Glutamatergic neuron (in vitro differentiated cells): Measurements from ENCODE around the gene DOP1B. TPM values are rescaled to one million over a fixed set of nuclear protein-coding genes. Genes with fewer than 3 reads are reported as not detected.

ENCODE experiments used
- DNase-seq: peaks from one replicate; pipeline ENCODE4 v3.0.0; 2022
- H3K27ac Mint-ChIP-seq: one replicate; pipeline ENCODE4 v1.8.0; 2020; ENCODE audit warnings: mild to moderate bottlenecking, mixed read lengths, inconsistent platforms; ENCODE audit not compliant: unreplicated experiment
- H3K27me3 Mint-ChIP-seq: one replicate; pipeline ENCODE4 v1.8.0; 2020; ENCODE audit warnings: mild to moderate bottlenecking, moderate library complexity, mixed read lengths, inconsistent platforms; ENCODE audit not compliant: unreplicated experiment
- H3K36me3 Mint-ChIP-seq: one replicate; pipeline ENCODE4 v1.8.0; 2020; ENCODE audit warnings: mild to moderate bottlenecking, mixed read lengths, inconsistent platforms; ENCODE audit not compliant: unreplicated experiment
- H3K4me1 Mint-ChIP-seq: one replicate; pipeline ENCODE4 v1.8.0; 2020; ENCODE audit warnings: mild to moderate bottlenecking, low read depth, mixed read lengths, inconsistent platforms; ENCODE audit not compliant: unreplicated experiment
- H3K4me3 Mint-ChIP-seq: one replicate; pipeline ENCODE4 v1.8.0; 2020; ENCODE audit warnings: mild to moderate bottlenecking, mixed read lengths, inconsistent platforms; ENCODE audit not compliant: unreplicated experiment
- H3K9me3 Mint-ChIP-seq: one replicate; pipeline ENCODE4 v1.8.0; 2020; ENCODE audit warnings: mild to moderate bottlenecking, moderate library complexity, mixed read lengths, inconsistent platforms; ENCODE audit not compliant: unreplicated experiment
- CTCF ChIP-seq: fragments of 200-600 bp; sonication (generic); IDR thresholded peaks from one replicate; pipeline ENCODE4 v1.5.0; 2021; ENCODE audit not compliant: partially characterized antibody, unreplicated experiment
- total RNA-seq: library from RNA; stranded (reverse); fragmentation: NEBNext Ultra II Directional; extraction: Animal tissue kit (Norgen Biotek cat#: 25700); gene quantifications from one replicate; pipeline ENCODE4 v1.2.1, GENCODE V29; 2021; ENCODE audit not compliant: unreplicated experiment

The DOP1B gene
- total RNA-seq, 1 donor from 2014 or later: 37.8 TPM

GRCh38 chr21:36183144-36183795 lies 26.6 kb downstream of the DOP1B start:
- no peaks in the 10 kb centered on the region for H3K4me1 Mint-ChIP-seq
- TF ChIP-seq CTCF: no peak
- no peak overlapping the region for H3K4me3 Mint-ChIP-seq
- DNase-seq: no peak
- H3K36me3 Mint-ChIP-seq: peaks cover 6% of the 10 kb centered on the region
- H3K9me3 Mint-ChIP-seq: no peaks in the 10 kb centered on the region
- H3K27me3 Mint-ChIP-seq: peaks cover under 1% of the 10 kb centered on the region
- no peak overlapping the region for H3K27ac Mint-ChIP-seq

- Mint-ChIP-seq H3K9me3 (no peaks in the 10 kb centered on the region), H3K27ac (no peak overlapping the region), H3K4me3 (no peak overlapping the region), H3K27me3 (peaks cover 3% of the 10 kb centered on the region), H3K36me3 (no peaks in the 10 kb centered on the region), H3K4me1 (no peaks in the 10 kb centered on the region)
- DNase-seq: no peak
- no peak for TF ChIP-seq CTCF
Observed at GRCh38 chr21:36184545-36184944, 27.9 kb downstream of the DOP1B start.

- no peak for TF ChIP-seq CTCF
- no peak overlapping the region for H3K4me3 Mint-ChIP-seq
- no peak for DNase-seq
- no peaks in the 10 kb centered on the region for H3K4me1 Mint-ChIP-seq
- no peak overlapping the region for H3K27ac Mint-ChIP-seq
- no peaks in the 10 kb centered on the region for H3K36me3 Mint-ChIP-seq
- H3K9me3 Mint-ChIP-seq: no peaks in the 10 kb centered on the region
- peaks cover 3% of the 10 kb centered on the region for H3K27me3 Mint-ChIP-seq
Observed at GRCh38 chr21:36185523-36185922, 28.9 kb downstream of the DOP1B start.

GRCh38 chr21:36186081-36186480 lies 29.5 kb downstream of the DOP1B start:
- Mint-ChIP-seq H3K4me1 (no peaks in the 10 kb centered on the region), H3K4me3 (no peak overlapping the region)

More at GRCh38 chr21:36186081-36186480, 29.5 kb downstream of the DOP1B start:
- Mint-ChIP-seq H3K27ac (no peak overlapping the region), H3K27me3 (peaks cover 3% of the 10 kb centered on the region), H3K9me3 (no peaks in the 10 kb centered on the region), H3K36me3 (no peaks in the 10 kb centered on the region)
- no peak for TF ChIP-seq CTCF
- DNase-seq: no peak
